ENCODE measurements around the gene PRKCD.

DNA sequence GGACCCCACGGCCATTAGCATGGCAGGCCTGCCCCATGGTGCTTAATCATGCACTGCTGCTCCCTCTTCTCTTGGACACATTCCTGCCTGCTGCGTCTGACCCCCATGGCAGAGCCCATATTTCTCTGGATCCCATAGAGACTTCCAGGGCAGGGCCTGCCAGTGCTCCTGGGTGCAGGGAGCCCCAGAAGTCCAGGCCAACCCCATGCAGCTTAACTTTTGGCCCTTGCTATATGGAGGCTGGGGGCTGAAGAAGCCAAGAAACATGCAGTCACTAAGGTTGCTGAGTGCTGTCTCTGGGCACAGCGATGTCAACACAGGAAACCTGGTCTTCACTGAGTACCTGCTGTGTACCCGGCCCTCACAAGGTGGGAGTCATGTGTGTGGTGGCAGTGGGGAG lies 11.3 kb upstream of the PRKCD start:
- no peak for TF ChIP-seq POLR2A (IDR thresholded peaks at IDR 0.05)
- TF ChIP-seq CTCF (IDR thresholded peaks at IDR 0.05), result no peak
